ENCODE results near the gene OR6B3.

Gene OR6B3

GRCh38 chr2:240043279-240043989 lies 9.9 kb downstream of the OR6B3 start:
- DNase-seq, result no peak

- DNase-seq, result no peak
Observed at GRCh38 chr2:240042740-240043139, 10.6 kb downstream of the OR6B3 start.

- DNase-seq, result no peak
Observed at GRCh38 chr2:240041363-240041762, 12.0 kb downstream of the OR6B3 start.

DNA sequence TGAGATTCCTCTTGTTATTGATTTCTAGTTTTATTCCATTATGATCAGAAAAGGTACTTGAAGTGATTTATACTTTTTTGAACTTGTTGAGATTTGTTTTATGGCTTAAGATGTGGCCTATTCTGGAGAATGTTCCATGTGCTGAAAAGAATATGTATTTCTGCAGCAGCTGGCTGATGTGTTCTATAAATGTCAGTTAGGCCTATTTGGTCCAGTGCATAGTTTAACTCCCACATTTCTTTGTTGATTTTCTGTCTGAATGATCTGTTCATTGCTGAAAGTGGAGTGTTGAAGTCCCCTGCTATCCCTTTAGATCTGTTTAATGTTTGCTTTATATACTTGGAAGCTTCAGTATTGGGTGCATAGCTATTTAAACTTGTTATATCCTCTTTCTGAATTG lies 16.0 kb downstream of the OR6B3 start:
- no peak for DNase-seq

GRCh38 chr2:240033330-240033678 lies 20.0 kb downstream of the OR6B3 start:
- DNase-seq, result no peak

DNA sequence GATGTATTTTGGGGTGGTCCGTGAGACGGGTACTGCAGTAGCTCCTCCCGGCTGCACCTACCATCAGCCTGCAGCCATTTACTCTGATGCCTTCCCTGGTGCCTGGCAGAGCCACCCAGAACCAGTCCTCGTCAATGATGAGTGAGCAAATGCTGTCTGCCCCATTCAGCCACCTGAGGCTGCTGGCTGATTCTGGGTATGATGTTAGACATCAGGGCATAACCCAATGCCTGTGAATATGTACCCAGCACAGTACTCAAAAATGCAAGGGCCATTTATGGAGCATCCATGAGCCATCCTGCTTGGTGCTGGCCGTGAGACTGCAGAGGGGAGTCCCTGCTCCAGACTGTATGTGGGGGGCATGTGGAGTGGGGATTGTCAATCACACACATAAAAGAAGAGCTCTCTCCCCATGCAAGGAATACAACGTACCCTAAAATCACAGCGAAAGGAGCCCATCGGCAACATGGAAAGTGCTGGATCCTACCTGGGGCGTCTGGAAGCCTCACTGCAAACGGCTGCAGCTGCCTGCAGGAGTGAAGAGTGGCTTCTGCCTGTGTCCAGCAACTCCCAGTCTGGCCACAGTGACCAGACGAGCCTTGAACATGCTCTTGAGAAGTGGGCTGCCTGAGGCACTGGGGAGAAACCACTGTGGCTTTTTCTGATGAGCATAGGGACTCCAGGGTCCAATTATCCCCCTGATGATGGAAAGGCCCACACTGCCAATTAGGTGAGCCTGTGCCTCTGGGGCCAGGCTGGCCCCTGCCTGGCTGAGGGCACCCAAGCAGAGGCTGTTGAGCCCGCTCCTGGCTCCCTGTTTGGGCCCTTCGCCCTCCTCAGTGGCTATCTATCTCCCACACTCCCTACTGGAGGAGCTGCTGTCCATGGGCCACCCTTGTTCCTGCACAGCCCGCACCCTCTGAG lies 20.7 kb downstream of the OR6B3 start:
- no peak for DNase-seq

- no peak for DNase-seq
Observed at GRCh38 chr2:240030379-240031094, 22.8 kb downstream of the OR6B3 start, which contains the start of gene OR6B2. Gene OR6B2 (minus strand): TSS chr2:240030429. CDS start chr2:240030429, 0 bp downstream.

GRCh38 chr2:240024766-240025165 lies 28.6 kb downstream of the OR6B3 start:
- no peak for DNase-seq

- no peak for DNase-seq
Observed at GRCh38 chr2:240023792-240024191, 29.5 kb downstream of the OR6B3 start.

- no peak for DNase-seq
Observed at GRCh38 chr2:240021488-240022104, 31.7 kb downstream of the OR6B3 start.

DNA sequence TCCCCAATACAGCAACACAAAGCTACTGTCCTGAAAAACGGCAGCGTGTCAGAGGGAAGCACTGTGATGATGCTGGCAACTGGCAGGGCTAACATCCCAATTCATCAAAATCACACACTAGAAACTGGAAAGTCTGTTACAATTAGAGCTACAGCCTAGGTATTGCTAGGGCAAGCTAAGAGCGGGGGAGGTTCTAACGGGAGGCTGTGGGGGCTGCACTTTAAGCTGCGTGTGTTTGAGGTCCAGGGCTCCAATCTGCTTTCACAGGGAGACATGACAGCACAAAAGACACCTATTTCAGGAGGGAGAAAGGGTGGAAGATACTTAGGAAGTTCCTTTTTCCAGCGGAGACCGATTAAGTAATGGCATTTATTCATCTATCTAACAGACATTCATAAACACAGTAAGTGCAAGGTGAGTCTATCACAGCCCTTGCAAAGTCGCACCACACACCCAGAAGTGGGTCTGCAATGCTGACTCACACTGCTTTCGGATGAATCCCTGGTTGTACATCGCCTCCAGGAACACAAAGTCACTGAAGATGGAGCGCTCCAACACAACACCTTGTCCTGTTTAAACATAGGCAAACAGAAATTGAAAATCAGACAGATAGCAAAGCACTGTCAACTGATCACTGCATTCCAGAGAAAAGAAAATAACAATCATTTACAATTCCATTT lies 35.1 kb downstream of the OR6B3 start:
- no peak for DNase-seq

DNA sequence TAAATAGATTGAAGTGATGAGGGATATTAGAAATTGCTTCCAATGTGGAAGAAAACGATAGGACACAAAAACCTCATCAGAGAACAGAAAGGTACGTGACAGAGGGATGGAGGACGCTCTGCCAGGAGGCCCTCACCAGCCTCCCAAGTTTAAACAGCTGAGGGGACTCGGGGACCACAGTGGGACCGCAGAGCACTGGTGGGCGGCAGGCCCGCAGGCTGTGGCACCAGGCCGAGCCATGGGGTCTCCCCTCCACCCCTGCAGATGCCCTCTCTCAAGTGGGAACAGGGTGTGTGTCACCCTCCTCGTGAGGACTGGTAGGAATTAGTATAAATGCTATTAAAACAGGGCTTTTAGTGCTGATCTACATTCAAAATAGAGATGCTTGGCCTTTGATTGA lies 39.0 kb downstream of the OR6B3 start:
- DNase-seq, result no peak

- DNase-seq, result no peak
Observed at GRCh38 chr2:240013343-240013742, 40.0 kb downstream of the OR6B3 start.

DNA sequence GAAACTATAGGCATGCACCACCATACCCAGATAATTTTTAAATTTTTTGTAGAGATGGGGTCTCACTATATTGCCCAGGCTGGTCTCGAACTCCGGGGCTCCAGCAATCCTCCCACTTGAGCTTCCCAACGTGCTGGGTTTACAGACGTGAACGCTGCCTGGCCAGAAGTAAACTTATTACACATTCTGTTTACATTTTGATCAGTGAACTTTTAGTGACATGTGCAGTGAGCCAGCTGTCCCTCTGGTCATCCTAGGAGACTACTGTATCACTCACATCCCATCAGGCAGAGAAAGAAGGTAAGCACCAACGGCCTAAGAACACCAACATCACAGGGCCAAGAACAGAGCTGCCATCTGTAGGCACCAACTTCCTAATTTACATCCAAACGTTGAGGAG lies 50.3 kb downstream of the OR6B3 start:
- no peak for DNase-seq

- no peak for DNase-seq
Observed at GRCh38 chr2:240000671-240001070, 52.6 kb downstream of the OR6B3 start.

GRCh38 chr2:239997686-239998409 lies 55.5 kb downstream of the OR6B3 start:
- DNase-seq, result no peak

Measured in DMS79 treated with DMSO at 0.1 percent for 48 hours (cell line).